HepG2 (cell line): ENCODE measurements around the gene C5orf15. TPM values are rescaled to one million over a fixed set of nuclear protein-coding genes. Genes with fewer than 3 reads are reported as not detected.

ENCODE experiments used
- ATAC-seq: fragments of 200-7000 bp; cut with Tn5 transposase; 3 replicates; pipeline ENCODE4 v1.9.1; 2020; ENCODE audit warnings: mild to moderate bottlenecking, moderate library complexity
- BruUV-seq: library from RNA; stranded (reverse); fragments of 400-500 nt; replicated peaks from 2 replicates; lab custom pipeline; 2021; lab: Mats Ljungman, UMichigan
- CTCF ChIA-PET: fragments of 300-600 bp; formaldehyde crosslinking; extraction: SDS; loops from one replicate; lab custom pipeline; 2021; ENCODE audit warnings: low total read pairs, inconsistent platforms, low intra/inter-chr PET ratio; lab: Yijun Ruan, JAX
- POLR2A ChIA-PET: fragments of 350-600 bp; sonication (Branson Sonifier 250); formaldehyde crosslinking; loops from one replicate; lab custom pipeline; 2020; ENCODE audit warnings: antibody characterized with exemption, inconsistent platforms; lab: Yijun Ruan, JAX
- DNase-seq: peaks from one replicate; pipeline ENCODE4 v3.0.0-alpha.2; 2015; ENCODE audit warnings: low spot score
- FAIRE-seq: peaks from 3 replicates; lab custom pipeline; 2011; peaks lifted over from hg19 to GRCh38; lab: Jason Lieb, UNC
- H2AFZ ChIP-seq: one replicate; pipeline ENCODE4 v1.6.1; 2011; ENCODE audit warnings: low read length, inconsistent platforms
- H3K27ac ChIP-seq: fragments of 300-600 bp; 3 replicates; pipeline ENCODE4 v1.8.0; 2011; ENCODE audit warnings: mixed run types, mild to moderate bottlenecking, mixed read lengths, low read length, inconsistent platforms; ENCODE audit not compliant: insufficient read depth; ENCODE audit errors: extremely low read length
- H3K27me3 ChIP-seq, 2 experiments: fragments of 200-600 bp in 1 of 2; 2 replicates in 1 of 2; 3 replicates in 1 of 2; pipeline versions ENCODE4 v1.6.0 to v1.8.0; 2011; ENCODE audit warnings: low read length in 2 of 2, mild to moderate bottlenecking in 2 of 2, moderate library complexity in 2 of 2, inconsistent platforms in 1 of 2; ENCODE audit not compliant: insufficient read depth in 2 of 2, control insufficient read depth in 1 of 2
- H3K36me3 ChIP-seq, 2 experiments: fragments of 200-600 bp in 1 of 2; replicated peaks in 1 of 2; 2 replicates in 1 of 2; 3 replicates in 1 of 2; pipeline versions ENCODE4 v1.5.1 to v1.8.0; 2011; ENCODE audit warnings: low read length in 2 of 2, inconsistent platforms in 1 of 2; ENCODE audit not compliant: insufficient read depth in 2 of 2, control insufficient read depth in 1 of 2
- H3K4me1 ChIP-seq: 2 replicates; pipeline ENCODE4 v1.5.1; 2012; ENCODE audit warnings: low read length, inconsistent platforms; ENCODE audit not compliant: insufficient read depth
- H3K4me2 ChIP-seq: 2 replicates; pipeline ENCODE4 v1.6.0; 2011; ENCODE audit warnings: low read depth, low read length, inconsistent platforms
- H3K4me3 ChIP-seq, 3 experiments: fragments of 200-600 bp in 1 of 3; sonication (generic), shearing (Covaris generic) in 1 of 3; replicated peaks in 1 of 3; 2 replicates each; pipeline ENCODE4 v1.5.1; 2011 to 2016; ENCODE audit warnings: low read length in 3 of 3, inconsistent platforms in 2 of 3, low read depth in 2 of 3, mild to moderate bottlenecking in 2 of 3, control low read depth in 1 of 3, mixed read lengths in 1 of 3; ENCODE audit not compliant: insufficient read depth in 1 of 3
- H3K79me2 ChIP-seq: one replicate; pipeline ENCODE4 v1.6.1; 2011; ENCODE audit warnings: low read length, inconsistent platforms; ENCODE audit not compliant: insufficient read depth
- H3K9ac ChIP-seq: 2 replicates; pipeline ENCODE4 v1.6.0; 2011; ENCODE audit warnings: mild to moderate bottlenecking, low read depth, low read length, inconsistent platforms; ENCODE audit not compliant: insufficient read depth
- H3K9me3 ChIP-seq: 2 replicates; pipeline ENCODE4 v1.5.1; 2012; ENCODE audit warnings: mild to moderate bottlenecking, low read length
- H4K20me1 ChIP-seq: 2 replicates; pipeline ENCODE4 v1.6.0; 2011; ENCODE audit warnings: inconsistent platforms, mild to moderate bottlenecking, low read length, moderate library complexity; ENCODE audit not compliant: insufficient read depth
- GLMP ChIP-seq: sonication (generic); formaldehyde crosslinking; IDR thresholded peaks from 2 replicates; pipeline ENCODE4 v1.9.0; 2021; ENCODE audit warnings: missing genetic modification reagents, mild to moderate bottlenecking, borderline replicate concordance
- HNF1B ChIP-seq: sonication (generic); formaldehyde crosslinking; IDR thresholded peaks from 2 replicates; pipeline ENCODE4 v1.5.1; 2020; ENCODE audit warnings: mild to moderate bottlenecking, moderate library complexity, missing genetic modification reagents
- NCOA1 ChIP-seq: sonication (generic); formaldehyde crosslinking; IDR thresholded peaks from 2 replicates; pipeline ENCODE4 v1.9.0; 2021; ENCODE audit warnings: missing genetic modification reagents
- SNAPC4 ChIP-seq: sonication (generic); formaldehyde crosslinking; IDR thresholded peaks from 2 replicates; pipeline ENCODE4 v1.4.0; 2020; ENCODE audit warnings: mild to moderate bottlenecking, missing genetic modification reagents
- TOPORS ChIP-seq: sonication (generic); formaldehyde crosslinking; IDR thresholded peaks from 2 replicates; pipeline ENCODE4 v1.8.0; 2023; ENCODE audit warnings: mild to moderate bottlenecking, missing genetic modification reagents
- ZBTB37 ChIP-seq: sonication (generic); formaldehyde crosslinking; IDR thresholded peaks from 2 replicates; pipeline ENCODE4 v1.4.0; 2020; ENCODE audit warnings: mild to moderate bottlenecking, missing genetic modification reagents
- ZC3H4 ChIP-seq: sonication (generic); formaldehyde crosslinking; IDR thresholded peaks from 2 replicates; pipeline ENCODE4 v1.4.0; 2020; ENCODE audit warnings: missing genetic modification reagents, borderline replicate concordance
- ZNF138 ChIP-seq: sonication (generic); formaldehyde crosslinking; IDR thresholded peaks from 2 replicates; pipeline ENCODE4 v1.5.0; 2020; ENCODE audit warnings: mild to moderate bottlenecking, low read depth, missing genetic modification reagents
- ZNF607 ChIP-seq: sonication (generic); formaldehyde crosslinking; IDR thresholded peaks from 2 replicates; pipeline ENCODE4 v1.5.1; 2020; ENCODE audit warnings: missing genetic modification reagents, mild to moderate bottlenecking, borderline replicate concordance
- ZNF710 ChIP-seq: sonication (generic); formaldehyde crosslinking; IDR thresholded peaks from 2 replicates; pipeline ENCODE4 v1.5.0; 2020; ENCODE audit warnings: mild to moderate bottlenecking, missing genetic modification reagents, borderline replicate concordance
- WGBS: methylation state at CpG from one replicate; pipeline ENCODE4 v1.1.6; 2017; ENCODE audit warnings: low lambda C conversion rate; 5-methylcytosine and 5-hydroxymethylcytosine counted together
- in situ Hi-C: cut with HindIII; loops from 2 replicates; pipeline ENCODE4 v1.10.0; 2017; ENCODE audit warnings: low pct_unique_long_range_greater_than_20kb; ENCODE audit not compliant: extremely low pct_ligation_motif_present
- intact Hi-C: fragments of 100-400 bp; cut with micrococcal nuclease; formaldehyde crosslinking; loops from one replicate; pipeline ENCODE4 v1.10.0; 2022; ENCODE audit not compliant: unreplicated experiment
- polyA plus RNA-seq, 8 experiments: library from polyadenylated mRNA; depleted of rRNA in 3 of 8; stranded (reverse) in 7 of 8; unstranded in 1 of 8; fragments of >200 nt; fragmentation: Illumina TruSeq in 4 of 8; extraction: Trizol in 4 of 8; gene quantifications; 2 replicates each; pipeline versions ENCODE4 v1.2.1 to v1.2.3, GENCODE V29; 2011 to 2016; ENCODE audit warnings: low read depth in 4 of 8, missing spikeins in 1 of 8, mixed read lengths in 1 of 8; ENCODE audit not compliant: insufficient read depth in 1 of 8
- total RNA-seq, 5 experiments: library from RNA; depleted of rRNA; stranded (reverse); fragments of >200 nt; fragmentation: Illumina TruSeq; extraction: Trizol; gene quantifications; 2 replicates each; pipeline ENCODE4 v1.2.3, GENCODE V29; 2016; ENCODE audit warnings: low read depth in 1 of 5

C5orf15 gene
- total and polyA plus RNA-seq, 2 of the 13 experiments (the other 11 are each of a cell fraction or from before 2014, with no cell fraction given), result 58.5 to 82.7 TPM

- peaks cover 20% of the 10 kb centered on the region for H4K20me1 ChIP-seq
- intact Hi-C loops, result loop anchor here (2.0 kb wide), 2 partner anchors 13 to 33 kb away; no protein-coding TSS in a partner anchor
- peaks cover 52% of the 10 kb centered on the region for H3K79me2 ChIP-seq
- ChIA-PET POLR2A (interaction anchor here (0.8 to 7.4 kb wide), 18 partner anchors 10 to 109 kb away, joined by 3 to 192 read pairs (median 5); partner anchors contain the start of genes C5orf15 and TCF7), CTCF (interaction anchor here (1.2 kb wide), 1 partner anchor 21 kb away, joined by 3 read pairs; no protein-coding TSS in a partner anchor)
- peaks cover 44% of the 10 kb centered on the region for H3K4me1 ChIP-seq
- peak overlapping the region; percentile 97 for H3K9ac ChIP-seq
- peaks cover 3 to 6% of the 10 kb centered on the region in 2 experiments; a peak in 2 of 5 replicates for H3K36me3 ChIP-seq
- peak overlapping the region; percentile 70 to 96 (median 92) for H3K4me3 ChIP-seq
- H2AFZ ChIP-seq, result no peak overlapping the region
- TSS peak; percentile 77 for BruUV-seq
- ATAC-seq (peak; percentile 40), FAIRE-seq (no peak), DNase-seq (no peak)
- no peaks in the 10 kb centered on the region; a peak in 1 of 5 replicates for H3K27me3 ChIP-seq
- in situ Hi-C loops, result no loop called here
- H3K9me3 ChIP-seq, result no peaks in the 10 kb centered on the region
- peak overlapping the region; percentile 95 for H3K4me2 ChIP-seq
- H3K27ac ChIP-seq, result peak overlapping the region; percentile 95
- WGBS, result 15% methylated on average over 16 of the region's 40 CpGs
- TF ChIP-seq HNF1B (CRISPR knock-in tag) (0 out of 2 replicates have a peak, but pooled peaks have one; percentile 39), ZNF607 (CRISPR knock-in tag) (0 out of 2 replicates have a peak, but pooled peaks have one; percentile 30), ZNF138 (no peak), NCOA1 (CRISPR knock-in tag) (no peak), ZBTB37 (CRISPR knock-in tag) (0 out of 2 replicates have a peak, but pooled peaks have one; percentile 1), ZC3H4 (CRISPR knock-in tag) (peak; percentile 45; the same call in 1 of the 2 replicates), GLMP (CRISPR knock-in tag) (0 out of 2 replicates have a peak, but pooled peaks have one; percentile 69), TOPORS (CRISPR knock-in tag) (no peak), ZNF710 (CRISPR knock-in tag) (0 out of 2 replicates have a peak, but pooled peaks have one; percentile 30), SNAPC4 (CRISPR knock-in tag) (0 out of 2 replicates have a peak, but pooled peaks have one; percentile 41)
These were observed 37.1 kb upstream of the C5orf15 start for GRCh38 chr5:134005417-134006061.
